Measurements from ENCODE around the gene HELQ.

DNA sequence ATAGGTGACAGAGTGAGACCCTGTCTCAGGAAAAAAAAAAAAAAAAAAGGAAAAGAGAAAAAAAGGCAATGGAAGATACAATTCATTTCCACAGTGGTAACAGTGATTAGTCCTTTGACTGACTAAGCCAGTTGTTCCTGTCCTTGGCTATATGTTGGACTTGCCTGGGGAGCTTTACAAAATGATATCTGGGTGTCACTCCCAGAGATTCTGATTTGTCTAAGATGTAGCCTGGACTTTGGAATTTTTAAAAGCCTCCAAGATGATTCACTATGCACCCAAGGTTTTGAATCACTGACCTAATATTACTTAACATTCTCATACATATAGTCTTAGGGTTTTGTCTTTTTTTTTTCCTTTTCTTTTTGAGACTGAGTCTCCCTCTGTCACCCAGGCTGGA, 16.9 kb downstream of the HELQ start:
- TF ChIP-seq, protein P1, sequence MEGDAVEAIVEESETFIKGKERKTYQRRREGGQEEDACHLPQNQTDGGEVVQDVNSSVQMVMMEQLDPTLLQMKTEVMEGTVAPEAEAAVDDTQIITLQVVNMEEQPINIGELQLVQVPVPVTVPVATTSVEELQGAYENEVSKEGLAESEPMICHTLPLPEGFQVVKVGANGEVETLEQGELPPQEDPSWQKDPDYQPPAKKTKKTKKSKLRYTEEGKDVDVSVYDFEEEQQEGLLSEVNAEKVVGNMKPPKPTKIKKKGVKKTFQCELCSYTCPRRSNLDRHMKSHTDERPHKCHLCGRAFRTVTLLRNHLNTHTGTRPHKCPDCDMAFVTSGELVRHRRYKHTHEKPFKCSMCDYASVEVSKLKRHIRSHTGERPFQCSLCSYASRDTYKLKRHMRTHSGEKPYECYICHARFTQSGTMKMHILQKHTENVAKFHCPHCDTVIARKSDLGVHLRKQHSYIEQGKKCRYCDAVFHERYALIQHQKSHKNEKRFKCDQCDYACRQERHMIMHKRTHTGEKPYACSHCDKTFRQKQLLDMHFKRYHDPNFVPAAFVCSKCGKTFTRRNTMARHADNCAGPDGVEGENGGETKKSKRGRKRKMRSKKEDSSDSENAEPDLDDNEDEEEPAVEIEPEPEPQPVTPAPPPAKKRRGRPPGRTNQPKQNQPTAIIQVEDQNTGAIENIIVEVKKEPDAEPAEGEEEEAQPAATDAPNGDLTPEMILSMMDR (conservative IDR thresholded peaks at IDR 0.05 in 1 of 2, IDR thresholded peaks at IDR 0.05 in 1 of 2; ENCODE audit: extremely low read depth in 1 of 2, insufficient read depth in 1 of 2, low read depth in 1 of 2, low read length in 2 of 2), result no peak
- TF ChIP-seq EZH2 (IDR thresholded peaks at IDR 0.05; ENCODE audit: borderline replicate concordance, low read length), result no peak

Measured in mammary epithelial cell (primary cell).